Subcutaneous adipose tissue (tissue), 4 donors: ENCODE measurements around the gene WDR88. TPM values are rescaled to one million over a fixed set of nuclear protein-coding genes. Genes with fewer than 3 reads are reported as not detected.

Experiments used
- total RNA-seq, 4 donors: library from RNA; depleted of rRNA; stranded (reverse); fragments of >200 nt; gene quantifications; one replicate each; pipeline ENCODE4 v1.1.0, GENCODE V29; 2016
- TF ChIP-seq, protein P1 (sequence below): fragments of 450-650 bp; IDR thresholded peaks from one replicate; pipeline ENCODE4 v1.5.1; 2016; ENCODE audit warnings: low read depth, mild to moderate bottlenecking, control low read depth, antibody characterized with exemption, moderate library complexity

WDR88 gene
- total RNA-seq, 4 donors from 2014 or later, result not detected

GRCh38 chr19:33130433-33130832, 1.5 kb upstream of the WDR88 start:
- TF ChIP-seq, protein P1, sequence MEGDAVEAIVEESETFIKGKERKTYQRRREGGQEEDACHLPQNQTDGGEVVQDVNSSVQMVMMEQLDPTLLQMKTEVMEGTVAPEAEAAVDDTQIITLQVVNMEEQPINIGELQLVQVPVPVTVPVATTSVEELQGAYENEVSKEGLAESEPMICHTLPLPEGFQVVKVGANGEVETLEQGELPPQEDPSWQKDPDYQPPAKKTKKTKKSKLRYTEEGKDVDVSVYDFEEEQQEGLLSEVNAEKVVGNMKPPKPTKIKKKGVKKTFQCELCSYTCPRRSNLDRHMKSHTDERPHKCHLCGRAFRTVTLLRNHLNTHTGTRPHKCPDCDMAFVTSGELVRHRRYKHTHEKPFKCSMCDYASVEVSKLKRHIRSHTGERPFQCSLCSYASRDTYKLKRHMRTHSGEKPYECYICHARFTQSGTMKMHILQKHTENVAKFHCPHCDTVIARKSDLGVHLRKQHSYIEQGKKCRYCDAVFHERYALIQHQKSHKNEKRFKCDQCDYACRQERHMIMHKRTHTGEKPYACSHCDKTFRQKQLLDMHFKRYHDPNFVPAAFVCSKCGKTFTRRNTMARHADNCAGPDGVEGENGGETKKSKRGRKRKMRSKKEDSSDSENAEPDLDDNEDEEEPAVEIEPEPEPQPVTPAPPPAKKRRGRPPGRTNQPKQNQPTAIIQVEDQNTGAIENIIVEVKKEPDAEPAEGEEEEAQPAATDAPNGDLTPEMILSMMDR, result no peak

DNA sequence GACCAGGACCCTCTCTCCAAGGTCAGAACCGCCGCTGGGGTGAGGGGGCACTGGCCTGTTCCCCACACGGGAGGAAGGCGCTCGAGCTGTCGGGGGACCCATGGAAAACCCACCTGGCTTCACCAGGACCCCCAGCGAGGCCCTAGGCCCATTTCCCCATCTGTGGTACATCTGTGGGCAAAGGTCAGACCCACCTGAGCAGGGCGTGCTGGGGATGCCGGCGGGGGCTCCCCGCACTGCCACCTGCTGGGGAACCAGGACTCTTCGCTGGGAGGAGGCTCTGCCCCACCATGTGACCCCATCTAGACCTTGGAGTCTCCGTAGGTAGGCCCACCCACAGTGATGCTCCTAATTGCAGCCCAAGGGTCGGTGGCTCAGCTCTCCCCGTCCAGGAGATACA, 511 bp downstream of the WDR88 start:
- TF ChIP-seq, protein P1, result no peak

DNA sequence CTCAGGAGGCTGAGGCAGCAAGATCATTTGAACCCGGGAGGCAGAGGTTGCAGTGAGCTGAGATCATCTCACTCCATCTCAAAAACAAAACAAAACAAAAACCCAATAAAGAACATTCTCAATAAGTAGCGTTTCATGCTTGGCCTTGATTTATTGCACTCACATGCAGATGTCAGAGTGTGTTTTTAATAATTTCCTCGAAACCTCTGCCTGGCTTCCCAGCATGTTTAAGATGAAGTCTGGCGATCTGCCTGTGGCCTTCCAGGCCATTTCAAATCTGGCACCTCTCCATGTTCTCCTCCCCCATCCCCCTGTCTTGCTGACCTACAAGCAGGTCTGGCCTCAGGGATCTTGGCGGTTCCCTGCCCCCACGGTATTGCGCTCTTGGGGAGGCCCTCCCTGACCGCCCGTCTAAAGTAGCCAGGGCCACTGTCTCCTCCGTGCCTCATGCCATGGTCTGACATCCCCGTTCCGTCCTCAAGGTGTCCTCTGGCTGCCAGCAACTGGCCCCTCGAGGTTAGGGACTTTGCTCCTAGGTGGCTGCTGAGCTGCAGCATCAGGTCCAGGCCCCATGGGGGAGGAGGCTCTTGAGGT, 1.6 kb downstream of the WDR88 start:
- TF ChIP-seq, protein P1, result no peak

DNA sequence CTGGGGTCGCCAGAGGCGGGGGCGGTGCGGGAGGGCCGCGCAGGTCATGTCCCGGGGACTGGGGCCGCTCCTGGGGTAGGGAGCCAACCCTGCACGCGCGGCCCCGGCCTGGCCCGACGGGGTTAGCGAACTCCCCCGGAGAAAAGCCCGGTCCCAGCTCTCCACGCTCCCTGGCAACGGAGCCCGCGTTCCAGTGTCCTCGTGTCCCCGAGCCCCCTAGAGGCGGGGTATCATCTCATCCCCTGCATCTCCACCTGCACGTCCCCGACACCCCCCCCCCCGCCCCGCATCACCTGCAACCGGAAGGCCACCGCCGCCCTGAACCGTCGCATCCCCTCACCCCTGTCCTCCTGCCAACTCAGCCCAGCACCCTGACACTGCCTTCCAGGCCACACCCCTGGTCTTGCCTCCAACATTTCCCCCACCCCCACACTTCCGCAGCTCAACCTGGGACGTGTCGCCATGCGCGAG, 2.7 kb downstream of the WDR88 start:
- TF ChIP-seq, protein P1, result no peak

- TF ChIP-seq, protein P1, result no peak
Measured at GRCh38 chr19:33139165-33139564, 7.3 kb downstream of the WDR88 start.

DNA sequence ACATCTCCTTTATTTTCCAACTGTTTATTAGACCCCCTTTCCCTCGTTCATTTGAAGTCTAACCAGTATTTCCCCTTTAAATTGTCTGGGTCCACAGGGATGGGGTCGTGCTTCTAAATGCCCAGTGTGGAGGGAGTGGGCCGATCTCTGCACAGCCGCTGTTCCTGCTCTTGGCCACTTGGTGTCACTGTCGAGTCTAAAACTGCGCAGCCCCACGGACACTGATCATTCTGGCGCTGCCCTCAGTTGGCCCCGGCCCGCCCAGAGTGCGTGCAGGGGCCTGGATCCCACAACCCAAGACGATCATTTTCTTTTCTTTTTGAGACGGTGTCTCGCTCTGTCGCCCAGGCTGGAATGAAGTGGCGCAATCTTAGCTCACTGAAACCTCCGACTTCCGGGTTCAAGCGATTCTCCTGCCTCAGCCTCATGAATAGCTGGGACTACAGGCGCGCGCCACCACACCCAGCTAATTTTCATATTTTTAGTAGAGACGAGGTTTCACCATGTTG, 12.0 kb downstream of the WDR88 start:
- TF ChIP-seq, protein P1, result no peak

DNA sequence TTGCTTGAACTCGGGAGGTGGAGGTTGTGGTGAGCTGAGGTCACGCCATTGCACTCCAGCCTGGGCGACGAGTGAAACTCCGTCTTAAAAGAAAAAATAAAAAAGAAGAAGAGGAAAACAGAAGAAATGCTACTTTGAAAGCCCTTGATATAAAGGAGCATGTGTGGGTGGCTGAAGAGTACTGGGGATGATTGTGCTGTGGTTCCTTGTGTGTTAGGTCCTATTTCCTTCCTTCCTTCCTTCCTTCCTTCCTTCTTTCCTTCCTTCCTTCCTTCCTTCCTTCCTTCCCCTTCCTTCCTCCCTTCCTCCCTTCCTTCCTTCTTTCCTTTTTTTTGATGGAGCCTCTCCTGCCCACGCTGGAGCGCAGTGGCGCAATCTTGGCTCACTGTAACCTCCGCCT, 14.3 kb downstream of the WDR88 start:
- TF ChIP-seq, protein P1, result no peak
